ACC112 (cell line): Measurements from ENCODE around the gene TULP4.

Experiments used
- H2AFZ ChIP-seq: fragments of 200-600 bp; sonication (generic); one replicate; pipeline ENCODE4 v1.6.0; 2017; ENCODE audit warnings: antibody characterized with exemption, low read length; ENCODE audit not compliant: unreplicated experiment
- H3K27ac ChIP-seq: fragments of 200-600 bp; sonication (generic); 2 replicates; pipeline ENCODE4 v1.5.1; 2014; ENCODE audit warnings: low read depth, mild to moderate bottlenecking, antibody characterized with exemption, low read length, moderate library complexity
- H3K27me3 ChIP-seq: fragments of 200-600 bp; sonication (generic); 2 replicates; pipeline ENCODE4 v1.6.1; 2014; ENCODE audit warnings: mild to moderate bottlenecking, antibody characterized with exemption, low read length, moderate library complexity, mixed read lengths; ENCODE audit not compliant: insufficient read depth
- H3K36me3 ChIP-seq: fragments of 200-600 bp; sonication (generic); 2 replicates; pipeline ENCODE4 v1.6.1; 2016; ENCODE audit warnings: mild to moderate bottlenecking, antibody characterized with exemption, low read length, moderate library complexity, mixed read lengths; ENCODE audit not compliant: insufficient read depth
- H3K4me1 ChIP-seq: fragments of 200-600 bp; sonication (generic); one replicate; pipeline ENCODE4 v1.6.1; 2016; ENCODE audit warnings: low read length, mixed read lengths; ENCODE audit not compliant: insufficient read depth, unreplicated experiment, control insufficient read depth
- H3K4me3 ChIP-seq: fragments of 200-600 bp; sonication (generic); 2 replicates; pipeline ENCODE4 v1.5.1; 2014; ENCODE audit warnings: mild to moderate bottlenecking, low read depth, low read length
- H3K79me2 ChIP-seq: fragments of 200-600 bp; sonication (generic); one replicate; pipeline ENCODE4 v1.6.0; 2016; ENCODE audit warnings: low read length; ENCODE audit not compliant: control insufficient read depth, unreplicated experiment, insufficient read depth

The TULP4 gene

DNA sequence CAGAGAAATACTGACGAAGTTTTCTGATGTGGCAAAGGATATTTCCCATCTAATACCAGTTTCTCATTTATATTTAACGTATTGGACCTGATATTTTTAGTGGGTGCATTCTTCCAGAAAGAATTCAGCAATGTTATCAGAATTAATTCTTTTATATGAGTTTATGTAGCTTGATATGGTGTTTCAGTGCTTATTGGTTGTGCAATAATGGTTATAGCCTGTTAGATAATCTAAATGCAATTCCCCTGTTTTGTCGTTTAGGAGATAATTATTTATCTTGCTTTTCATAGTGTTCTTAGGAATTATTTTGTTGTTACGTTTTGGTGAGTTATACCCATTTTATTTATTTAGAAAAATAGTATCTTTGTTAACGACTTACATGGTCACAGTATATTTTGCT, 196.2 kb downstream of the TULP4 start:
- Histone ChIP-seq H3K79me2 (no peaks in the 10 kb centered on the region), H3K36me3 (no peaks in the 10 kb centered on the region), H3K27ac (no peak overlapping the region), H3K4me1 (no peaks in the 10 kb centered on the region), H2AFZ (no peak overlapping the region), H3K4me3 (no peak overlapping the region), H3K27me3 (no peaks in the 10 kb centered on the region)

DNA sequence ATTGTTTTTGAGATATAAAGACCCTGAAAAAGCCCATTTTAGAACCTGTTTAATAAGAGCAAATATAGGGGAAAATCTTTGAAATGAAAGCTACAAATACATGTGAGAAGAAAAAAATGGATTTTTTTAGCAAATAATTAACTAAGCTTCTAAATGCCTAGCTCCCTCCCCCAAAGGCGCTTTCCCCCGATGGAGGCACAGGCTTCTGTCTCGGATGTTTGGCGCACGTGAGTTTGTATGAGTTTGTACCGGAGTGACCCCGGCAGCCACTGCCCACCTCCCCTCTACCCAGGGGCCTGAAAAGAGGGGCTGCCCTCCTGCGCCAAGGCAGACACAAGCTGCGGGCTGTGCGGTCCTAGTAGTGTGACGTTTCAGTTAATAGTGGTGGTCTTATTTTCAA, 197.2 kb downstream of the TULP4 start:
- Histone ChIP-seq H3K4me3 (no peak overlapping the region), H2AFZ (no peak overlapping the region), H3K27ac (no peak overlapping the region), H3K36me3 (no peaks in the 10 kb centered on the region), H3K27me3 (no peaks in the 10 kb centered on the region), H3K4me1 (no peaks in the 10 kb centered on the region), H3K79me2 (no peaks in the 10 kb centered on the region)

DNA sequence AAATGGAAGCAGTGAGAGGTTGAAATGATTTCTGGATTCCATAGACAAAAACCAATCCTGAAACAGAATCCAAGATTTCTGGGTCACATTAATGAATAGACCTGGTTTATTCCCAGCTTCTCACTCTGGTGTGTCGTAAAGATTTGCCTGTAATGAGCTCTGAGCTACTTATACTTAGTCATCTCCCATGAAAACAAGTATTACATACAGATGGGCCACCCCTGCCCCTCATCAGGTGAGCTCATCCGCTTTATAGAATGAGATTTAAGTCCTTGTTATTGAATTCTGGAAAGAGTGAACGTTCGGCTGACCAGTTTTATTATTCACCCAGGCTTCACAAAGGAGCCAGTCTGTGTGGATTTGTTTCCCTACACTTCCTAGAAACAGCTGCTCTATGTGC, 200.5 kb downstream of the TULP4 start:
- peaks cover 4% of the 10 kb centered on the region for H3K4me1 ChIP-seq
- no peaks in the 10 kb centered on the region for H3K79me2 ChIP-seq
- H3K27me3 ChIP-seq = no peaks in the 10 kb centered on the region
- no peak overlapping the region for H2AFZ ChIP-seq
- H3K36me3 ChIP-seq = no peaks in the 10 kb centered on the region
- H3K4me3 ChIP-seq = no peak overlapping the region
- H3K27ac ChIP-seq = no peak overlapping the region

DNA sequence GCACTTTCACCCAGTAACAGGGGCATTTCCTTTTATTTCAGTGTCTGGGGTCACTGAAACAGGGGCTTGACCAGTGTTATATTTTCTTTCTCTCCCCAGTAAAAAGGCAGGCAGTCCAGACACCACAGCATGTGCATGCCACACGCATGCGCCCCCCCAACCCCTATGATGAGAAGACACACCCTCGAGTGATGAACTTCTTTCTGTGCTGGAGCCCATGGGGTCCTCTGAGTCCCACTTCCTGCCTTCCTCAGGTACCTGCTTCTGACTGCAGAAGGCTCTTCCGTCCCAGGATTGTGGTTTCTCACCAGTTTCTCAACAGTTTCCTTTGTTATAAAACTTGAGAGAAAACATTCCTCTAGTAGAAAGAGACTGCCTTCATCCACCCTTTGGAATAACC, 201.9 kb downstream of the TULP4 start:
- Histone ChIP-seq H3K4me1 (peaks cover 7% of the 10 kb centered on the region), H3K79me2 (no peaks in the 10 kb centered on the region), H3K4me3 (no peak overlapping the region), H3K36me3 (no peaks in the 10 kb centered on the region), H2AFZ (no peak overlapping the region), H3K27me3 (no peaks in the 10 kb centered on the region), H3K27ac (no peak overlapping the region)

DNA sequence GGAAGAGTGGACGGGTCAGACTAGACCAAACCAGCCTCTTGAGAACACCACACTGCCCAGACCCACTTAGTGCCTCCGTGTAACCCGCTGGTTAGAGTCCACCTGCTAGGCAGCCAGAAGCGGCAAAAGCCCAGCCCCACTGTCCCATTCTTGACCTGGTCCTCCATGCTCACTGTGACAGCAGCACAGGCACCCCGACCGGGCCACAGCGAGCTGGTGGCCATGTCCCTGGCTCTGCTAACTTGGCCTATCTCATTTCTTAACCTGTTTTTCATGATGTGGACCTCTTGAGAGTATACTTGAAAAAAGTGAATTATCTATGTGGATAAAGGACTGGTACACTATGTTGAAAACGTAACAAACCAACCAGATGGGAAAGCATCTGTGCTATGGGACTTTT, 202.7 kb downstream of the TULP4 start:
- H3K4me1 ChIP-seq = peaks cover 7% of the 10 kb centered on the region
- no peak overlapping the region for H3K27ac ChIP-seq
- no peak overlapping the region for H2AFZ ChIP-seq
- H3K27me3 ChIP-seq = no peaks in the 10 kb centered on the region
- H3K4me3 ChIP-seq = no peak overlapping the region
- no peaks in the 10 kb centered on the region for H3K79me2 ChIP-seq
- no peaks in the 10 kb centered on the region for H3K36me3 ChIP-seq

DNA sequence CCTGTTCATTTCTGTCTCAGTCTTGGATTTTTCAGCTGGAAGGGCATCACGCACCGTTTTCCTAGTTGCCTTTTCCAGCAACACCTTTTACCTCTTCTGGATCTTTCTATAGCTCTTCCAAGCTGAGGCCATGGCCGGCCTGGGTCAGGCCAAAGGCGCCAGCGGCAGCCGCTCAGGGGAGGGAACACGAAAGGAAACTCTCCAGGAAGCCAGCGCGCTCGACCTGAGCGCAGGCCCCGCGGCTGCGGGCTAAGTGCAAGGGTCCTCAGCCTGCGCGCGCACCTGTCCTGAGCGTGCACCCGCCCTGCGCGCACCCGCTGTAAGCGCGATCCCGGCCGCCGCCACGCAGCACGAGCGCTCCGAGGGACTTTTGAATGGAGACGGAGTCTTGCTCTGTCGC, 203.8 kb downstream of the TULP4 start:
- Histone ChIP-seq H3K4me1 (peaks cover 7% of the 10 kb centered on the region), H2AFZ (no peak overlapping the region), H3K27ac (no peak overlapping the region), H3K79me2 (no peaks in the 10 kb centered on the region), H3K4me3 (no peak overlapping the region), H3K36me3 (no peaks in the 10 kb centered on the region), H3K27me3 (no peaks in the 10 kb centered on the region)

DNA sequence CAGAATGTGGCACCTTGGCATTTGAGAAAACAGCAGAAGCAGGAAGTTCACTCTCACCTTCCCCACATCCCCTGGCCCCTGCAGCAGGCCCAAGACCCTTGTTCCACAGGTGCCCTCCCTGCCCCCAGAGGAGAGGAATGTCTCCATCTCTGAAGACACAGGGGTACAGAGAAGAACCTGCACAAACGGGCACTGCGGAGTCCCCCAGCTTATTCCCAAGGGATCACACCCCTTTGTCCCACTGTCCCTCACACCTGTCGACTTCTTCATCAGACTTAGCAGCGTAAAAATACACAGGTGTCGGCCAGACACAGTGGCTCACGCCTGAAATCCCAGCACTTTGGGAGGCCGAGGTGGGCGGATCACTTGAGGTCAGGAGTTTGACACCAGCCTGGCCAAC, 204.8 kb downstream of the TULP4 start:
- Histone ChIP-seq H3K27me3 (no peaks in the 10 kb centered on the region), H3K36me3 (no peaks in the 10 kb centered on the region), H2AFZ (no peak overlapping the region), H3K27ac (no peak overlapping the region), H3K4me3 (no peak overlapping the region), H3K4me1 (peaks cover 7% of the 10 kb centered on the region), H3K79me2 (no peaks in the 10 kb centered on the region)

DNA sequence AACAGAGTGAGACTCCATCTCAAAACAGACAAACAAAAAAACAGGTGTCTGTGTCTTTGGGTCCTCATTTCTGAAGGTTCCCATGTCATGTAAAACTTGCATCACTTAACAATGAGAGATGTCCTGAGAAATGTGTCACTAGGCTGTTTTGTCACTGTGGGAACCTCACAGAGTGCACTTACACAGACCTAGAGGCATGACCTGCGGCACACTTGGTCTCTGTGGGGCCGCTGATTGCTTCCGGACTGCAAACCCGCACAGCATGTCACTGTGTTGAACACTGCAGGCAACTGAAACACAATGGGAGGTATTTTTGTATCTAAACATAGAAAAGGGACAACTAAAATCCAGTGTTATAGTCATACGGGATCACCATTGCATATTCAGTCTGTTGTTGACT, 205.3 kb downstream of the TULP4 start:
- no peak overlapping the region for H2AFZ ChIP-seq
- no peaks in the 10 kb centered on the region for H3K79me2 ChIP-seq
- peak overlapping the region; percentile 64; the same call in 1 of the 2 replicates for H3K4me3 ChIP-seq
- H3K4me1 ChIP-seq = peaks cover 7% of the 10 kb centered on the region
- no peaks in the 10 kb centered on the region for H3K27me3 ChIP-seq
- no peaks in the 10 kb centered on the region for H3K36me3 ChIP-seq
- H3K27ac ChIP-seq = peak overlapping the region; percentile 2; the same call in 1 of the 2 replicates

DNA sequence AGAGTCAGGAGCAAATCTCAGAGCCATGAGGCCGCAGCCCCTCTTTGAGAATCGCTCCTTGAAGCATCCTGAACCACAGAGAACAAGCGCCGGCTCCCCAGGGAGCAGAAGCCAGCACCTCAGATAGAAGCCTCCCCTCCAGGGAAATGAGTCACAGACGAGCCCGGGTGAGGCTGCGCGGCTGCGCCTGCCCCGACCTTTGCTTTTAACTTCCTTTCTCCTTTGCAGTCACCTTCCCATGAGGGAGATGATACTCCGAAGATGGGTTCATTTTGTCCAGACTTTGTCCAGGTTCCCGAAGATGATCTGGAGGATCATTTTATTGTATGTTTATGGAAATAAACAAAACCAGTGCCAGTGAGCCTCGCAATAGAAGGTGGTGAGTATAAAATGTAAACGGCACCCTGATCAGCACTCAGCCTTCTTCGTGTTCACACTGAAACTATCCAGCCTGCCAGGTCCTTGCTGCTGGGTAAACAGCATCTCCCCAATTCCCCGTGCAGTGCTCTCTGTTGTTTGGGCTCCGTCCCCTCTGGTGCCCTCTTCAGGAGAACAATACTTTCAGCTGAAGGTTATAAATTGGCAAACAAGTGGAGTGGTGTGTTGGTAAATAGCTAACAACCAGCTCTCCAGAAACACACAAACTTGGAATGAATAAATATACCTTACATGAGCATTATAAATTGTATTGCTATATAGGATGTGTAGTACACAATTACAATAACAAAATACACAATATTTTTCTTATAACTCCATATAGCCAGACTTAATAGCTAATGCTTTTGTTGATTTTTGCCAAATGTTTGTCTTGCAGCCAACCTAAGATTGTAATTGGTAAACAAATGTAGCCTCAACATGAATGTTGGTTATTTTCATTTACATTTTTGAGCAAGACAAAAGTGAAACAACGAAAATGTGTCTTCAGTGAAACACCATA, 206.2 kb downstream of the TULP4 start:
- Histone ChIP-seq H3K79me2 (no peaks in the 10 kb centered on the region), H3K4me1 (peaks cover 7% of the 10 kb centered on the region), H3K27ac (peak overlapping the region; percentile 11; the same call in 1 of the 2 replicates), H3K27me3 (peaks cover under 1% of the 10 kb centered on the region; the same call in 1 of the 2 replicates), H3K36me3 (no peaks in the 10 kb centered on the region), H3K4me3 (peak overlapping the region; percentile 64), H2AFZ (no peak overlapping the region)

DNA sequence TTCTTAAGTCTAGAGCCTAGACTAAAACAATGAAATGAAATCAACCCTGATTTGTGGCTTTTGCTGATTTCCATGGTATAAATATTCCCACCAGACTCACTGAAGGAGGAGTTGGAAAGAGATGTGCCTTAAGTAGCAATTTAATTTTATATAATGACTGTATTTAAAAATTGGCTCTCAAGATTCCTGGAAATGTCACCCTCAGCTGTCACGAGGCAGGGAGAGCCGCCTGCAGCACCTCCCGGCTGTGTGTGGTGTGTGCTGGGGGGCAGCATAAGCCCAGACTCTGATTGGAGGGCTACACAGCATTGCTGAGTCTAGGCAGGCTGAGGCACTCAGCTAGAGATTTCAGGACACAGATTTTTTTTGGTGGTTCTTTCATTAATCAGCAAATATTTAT, 207.0 kb downstream of the TULP4 start:
- Histone ChIP-seq H3K4me1 (peaks cover 7% of the 10 kb centered on the region), H3K27ac (no peak overlapping the region), H3K4me3 (no peak overlapping the region), H3K27me3 (peaks cover 9% of the 10 kb centered on the region; the same call in 1 of the 2 replicates), H3K36me3 (no peaks in the 10 kb centered on the region), H3K79me2 (no peaks in the 10 kb centered on the region), H2AFZ (no peak overlapping the region)

DNA sequence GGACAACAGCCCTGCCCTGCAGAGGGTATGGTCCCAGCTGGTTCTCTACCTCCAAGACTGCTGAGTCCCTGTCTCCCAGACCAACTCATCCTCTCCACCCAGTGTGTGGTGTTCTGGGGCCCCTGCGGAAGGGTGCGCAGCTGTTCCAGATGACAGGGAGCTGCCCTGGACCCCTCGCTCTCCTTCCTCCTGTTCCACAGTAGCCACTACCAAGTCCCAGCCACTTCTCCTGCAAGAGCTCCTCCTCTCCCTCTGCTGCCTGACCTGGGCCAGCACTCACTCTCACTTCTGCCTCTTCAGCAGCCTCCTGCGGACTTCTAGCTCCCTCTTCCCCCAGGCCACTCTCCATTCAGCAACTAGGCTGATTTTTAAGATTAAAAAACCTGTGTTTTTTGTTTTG, 207.5 kb downstream of the TULP4 start:
- peaks cover 7% of the 10 kb centered on the region for H3K4me1 ChIP-seq
- H3K4me3 ChIP-seq = no peak overlapping the region
- no peak overlapping the region for H3K27ac ChIP-seq
- H3K36me3 ChIP-seq = no peaks in the 10 kb centered on the region
- H3K79me2 ChIP-seq = no peaks in the 10 kb centered on the region
- H3K27me3 ChIP-seq = peaks cover 13% of the 10 kb centered on the region; the same call in 1 of the 2 replicates
- H2AFZ ChIP-seq = no peak overlapping the region
